Hepatocyte (in vitro differentiated cells): ENCODE measurements around the gene CT47C1. TPM values are rescaled to one million over a fixed set of nuclear protein-coding genes. Genes with fewer than 3 reads are reported as not detected.

ENCODE experiments used
- DNase-seq: peaks from one replicate; pipeline ENCODE4 v3.0.0-alpha.2; 2016; ENCODE audit warnings: low spot score
- H2AFZ ChIP-seq: fragments of 200-600 bp; sonication (generic); 2 replicates; pipeline ENCODE4 v1.6.0; 2016; ENCODE audit warnings: antibody characterized with exemption, mild to moderate bottlenecking
- H3K27ac ChIP-seq: fragments of 200-600 bp; sonication (generic); 2 replicates; pipeline ENCODE4 v1.5.1; 2016; ENCODE audit warnings: mild to moderate bottlenecking
- H3K27me3 ChIP-seq: fragments of 200-600 bp; sonication (generic); 2 replicates; pipeline ENCODE4 v1.6.1; 2016
- H3K36me3 ChIP-seq: fragments of 200-600 bp; sonication (generic); replicated peaks from 2 replicates; pipeline ENCODE4 v1.5.1; 2016; ENCODE audit warnings: low read depth; ENCODE audit not compliant: insufficient read depth
- H3K4me1 ChIP-seq: fragments of 200-600 bp; sonication (generic); 2 replicates; pipeline ENCODE4 v1.5.1; 2016; ENCODE audit warnings: mild to moderate bottlenecking, moderate library complexity; ENCODE audit not compliant: insufficient read depth
- H3K4me2 ChIP-seq: fragments of 200-600 bp; sonication (generic); 2 replicates; pipeline ENCODE4 v1.6.0; 2016
- H3K4me3 ChIP-seq: fragments of 200-600 bp; sonication (generic); 2 replicates; pipeline ENCODE4 v1.5.1; 2016; ENCODE audit warnings: mild to moderate bottlenecking
- H3K79me2 ChIP-seq: fragments of 200-600 bp; sonication (generic); 2 replicates; pipeline ENCODE4 v1.6.0; 2017; ENCODE audit warnings: mild to moderate bottlenecking
- H3K9me2 ChIP-seq: fragments of 200-600 bp; sonication (generic); replicated peaks from 2 replicates; pipeline ENCODE4 v1.6.0; 2017; ENCODE audit warnings: mild to moderate bottlenecking; ENCODE audit not compliant: insufficient read depth
- H3K9me3 ChIP-seq: fragments of 200-600 bp; sonication (generic); 2 replicates; pipeline ENCODE4 v1.5.1; 2016; ENCODE audit warnings: low read depth, mild to moderate bottlenecking
- H4K20me1 ChIP-seq: fragments of 200-600 bp; sonication (generic); 2 replicates; pipeline ENCODE4 v1.6.0; 2016; ENCODE audit warnings: mild to moderate bottlenecking; ENCODE audit not compliant: insufficient read depth, poor library complexity, severe bottlenecking
- EZH2 ChIP-seq: fragments of 200-600 bp; sonication (generic); IDR thresholded peaks from 2 replicates; pipeline ENCODE4 v1.6.1; 2016; ENCODE audit warnings: antibody characterized with exemption, mild to moderate bottlenecking, borderline replicate concordance
- EZH2phosphoT487 ChIP-seq: fragments of 200-600 bp; sonication (generic); IDR thresholded peaks from one replicate; pipeline ENCODE4 v1.6.1; 2018; ENCODE audit warnings: antibody characterized with exemption, mild to moderate bottlenecking, low read depth, moderate library complexity; ENCODE audit not compliant: unreplicated experiment, severe bottlenecking
- WGBS: methylation state at CpG from one replicate; pipeline ENCODE4 v1.1.6; 2016; ENCODE audit warnings: low lambda C conversion rate; ENCODE audit errors: missing lambda C conversion rate; 5-methylcytosine and 5-hydroxymethylcytosine counted together
- polyA plus RNA-seq: library from polyadenylated mRNA; unstranded; fragments of >200 nt; fragmentation: Nextera tagmentation; extraction: Ambion mirVana; gene quantifications from 2 replicates; pipeline ENCODE4 v1.2.1, GENCODE V29; 2016
- total RNA-seq: library from RNA; depleted of rRNA; stranded (reverse); fragments of >200 nt; gene quantifications from 2 replicates; pipeline ENCODE4 v1.2.3, GENCODE V29; 2014
- TF ChIP-seq, protein P1 (sequence below): fragments of 200-600 bp; sonication (generic); IDR thresholded peaks from 2 replicates; pipeline ENCODE4 v1.5.1; 2016; ENCODE audit warnings: antibody characterized with exemption, mild to moderate bottlenecking; ENCODE audit not compliant: poor library complexity

Gene CT47C1
- total and polyA plus RNA-seq, 2 experiments from 2014 or later = not detected

DNA sequence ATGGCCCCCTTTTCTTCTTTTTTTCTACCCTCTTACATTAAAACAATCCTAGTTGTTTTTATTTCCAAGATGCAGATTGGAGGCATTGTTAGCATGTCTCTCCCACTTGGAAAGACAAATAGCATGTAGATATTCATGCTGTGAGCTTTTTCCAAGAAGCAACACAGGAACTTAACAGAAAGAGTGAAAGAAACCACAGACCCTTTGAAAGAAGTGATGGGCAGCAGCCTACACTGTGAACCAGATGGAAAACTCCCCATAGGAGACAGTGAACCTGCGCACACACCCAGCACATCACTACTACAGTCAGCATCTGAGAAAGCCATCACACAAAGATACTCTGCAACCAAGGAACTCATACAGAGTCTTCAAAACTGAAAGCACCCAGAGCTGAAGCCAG, 17.8 kb downstream of the CT47C1 start:
- Histone ChIP-seq H4K20me1 (no peaks in the 10 kb centered on the region), H3K9me3 (no peaks in the 10 kb centered on the region), H3K9me2 (no peaks in the 10 kb centered on the region), H3K79me2 (no peaks in the 10 kb centered on the region), H3K4me1 (no peaks in the 10 kb centered on the region), H3K36me3 (no peaks in the 10 kb centered on the region), H3K27ac (no peak overlapping the region), H3K4me3 (no peak overlapping the region), H2AFZ (no peak overlapping the region), H3K4me2 (no peak overlapping the region), H3K27me3 (no peaks in the 10 kb centered on the region)
- DNase-seq = no peak
- WGBS = 79% methylated on average over 1 of the region's 1 CpG
- TF ChIP-seq EZH2 (no peak), EZH2phosphoT487 (no peak)
- TF ChIP-seq, protein P1, sequence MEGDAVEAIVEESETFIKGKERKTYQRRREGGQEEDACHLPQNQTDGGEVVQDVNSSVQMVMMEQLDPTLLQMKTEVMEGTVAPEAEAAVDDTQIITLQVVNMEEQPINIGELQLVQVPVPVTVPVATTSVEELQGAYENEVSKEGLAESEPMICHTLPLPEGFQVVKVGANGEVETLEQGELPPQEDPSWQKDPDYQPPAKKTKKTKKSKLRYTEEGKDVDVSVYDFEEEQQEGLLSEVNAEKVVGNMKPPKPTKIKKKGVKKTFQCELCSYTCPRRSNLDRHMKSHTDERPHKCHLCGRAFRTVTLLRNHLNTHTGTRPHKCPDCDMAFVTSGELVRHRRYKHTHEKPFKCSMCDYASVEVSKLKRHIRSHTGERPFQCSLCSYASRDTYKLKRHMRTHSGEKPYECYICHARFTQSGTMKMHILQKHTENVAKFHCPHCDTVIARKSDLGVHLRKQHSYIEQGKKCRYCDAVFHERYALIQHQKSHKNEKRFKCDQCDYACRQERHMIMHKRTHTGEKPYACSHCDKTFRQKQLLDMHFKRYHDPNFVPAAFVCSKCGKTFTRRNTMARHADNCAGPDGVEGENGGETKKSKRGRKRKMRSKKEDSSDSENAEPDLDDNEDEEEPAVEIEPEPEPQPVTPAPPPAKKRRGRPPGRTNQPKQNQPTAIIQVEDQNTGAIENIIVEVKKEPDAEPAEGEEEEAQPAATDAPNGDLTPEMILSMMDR = no peak

DNA sequence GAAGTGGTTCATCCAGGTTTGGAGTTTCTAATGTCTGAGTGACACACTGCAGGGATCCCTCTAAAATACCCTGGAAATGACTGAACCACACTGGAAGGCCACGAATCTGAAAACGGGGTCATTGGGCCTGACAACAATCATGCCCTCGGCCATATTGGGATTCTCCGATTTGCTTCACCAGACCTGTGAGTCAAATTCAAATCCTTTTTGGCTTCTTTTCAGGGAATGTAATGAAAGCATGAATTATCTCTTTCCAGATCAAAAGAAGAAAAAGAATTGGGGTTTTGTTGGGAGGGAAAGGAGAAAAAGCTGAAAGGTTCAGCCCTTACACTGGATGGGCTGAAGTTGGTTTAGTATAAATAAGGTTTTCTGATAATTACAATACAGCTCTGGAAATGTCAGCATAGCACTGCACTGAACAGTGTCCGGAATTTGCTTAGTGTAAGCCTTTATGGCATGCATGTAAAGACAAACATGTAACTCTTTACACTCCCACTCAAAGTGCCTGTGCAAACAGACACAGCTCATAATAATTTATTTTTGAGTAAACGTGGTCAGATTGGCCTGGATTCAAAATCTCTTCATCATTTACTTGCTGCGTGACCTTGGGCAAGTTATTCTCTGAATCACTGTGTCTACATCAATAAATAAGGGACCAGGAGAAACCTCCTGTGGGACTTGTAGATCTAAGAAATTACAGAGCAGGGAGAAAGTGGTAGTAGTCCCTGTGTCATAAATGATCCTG, 21.4 kb downstream of the CT47C1 start:
- no peaks in the 10 kb centered on the region for H3K36me3 ChIP-seq
- no peaks in the 10 kb centered on the region for H3K4me1 ChIP-seq
- no peaks in the 10 kb centered on the region for H3K79me2 ChIP-seq
- no peak overlapping the region for H3K4me2 ChIP-seq
- H2AFZ ChIP-seq = no peak overlapping the region
- TF ChIP-seq EZH2 = no peak
- TF ChIP-seq, protein P1 = no peak
- no peak for TF ChIP-seq EZH2phosphoT487
- peak; percentile 19 for DNase-seq
- H3K27me3 ChIP-seq = no peaks in the 10 kb centered on the region
- no peaks in the 10 kb centered on the region for H4K20me1 ChIP-seq
- H3K9me2 ChIP-seq = no peaks in the 10 kb centered on the region
- WGBS = 67% methylated on average over 7 of the region's 7 CpGs
- H3K27ac ChIP-seq = no peak overlapping the region
- no peaks in the 10 kb centered on the region for H3K9me3 ChIP-seq
- no peak overlapping the region for H3K4me3 ChIP-seq

DNA sequence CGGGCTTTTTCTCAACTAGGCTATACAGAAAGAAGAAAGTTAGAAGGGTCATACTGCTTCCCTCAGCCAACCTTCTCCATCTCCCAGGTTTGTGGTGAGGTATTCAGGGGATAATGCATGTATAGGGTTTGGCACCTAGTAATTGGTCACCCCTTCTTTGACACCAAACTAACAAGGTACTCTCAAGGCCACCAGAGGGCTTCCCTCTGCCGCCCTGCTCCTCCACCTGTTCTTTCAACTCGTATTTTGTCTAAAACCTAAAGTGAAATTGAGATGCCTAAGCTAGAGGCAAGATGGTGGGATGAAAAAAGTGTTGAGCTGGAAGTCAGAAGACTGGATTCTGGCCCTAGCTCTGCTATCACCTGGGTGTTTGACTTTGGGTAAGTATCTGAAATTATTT, 22.0 kb downstream of the CT47C1 start:
- H3K4me2 ChIP-seq = no peak overlapping the region
- no peaks in the 10 kb centered on the region for H3K27me3 ChIP-seq
- no peaks in the 10 kb centered on the region for H3K4me1 ChIP-seq
- 63% methylated on average over 3 of the region's 3 CpGs for WGBS
- no peaks in the 10 kb centered on the region for H3K79me2 ChIP-seq
- no peak overlapping the region for H3K27ac ChIP-seq
- no peak overlapping the region for H2AFZ ChIP-seq
- no peak overlapping the region for H3K4me3 ChIP-seq
- H3K36me3 ChIP-seq = no peaks in the 10 kb centered on the region
- H3K9me2 ChIP-seq = no peaks in the 10 kb centered on the region
- DNase-seq = no peak
- TF ChIP-seq EZH2phosphoT487 = no peak
- TF ChIP-seq, protein P1 = no peak
- no peak for TF ChIP-seq EZH2
- H3K9me3 ChIP-seq = no peaks in the 10 kb centered on the region
- H4K20me1 ChIP-seq = no peaks in the 10 kb centered on the region
